ENCODE measurements around the gene SMARCC2. TPM values are rescaled to one million over a fixed set of nuclear protein-coding genes. Genes with fewer than 3 reads are reported as not detected.
"Not testable (repeated sequence)": the region's sequence is repeated elsewhere in the genome, so short reads cannot be mapped to it uniquely, and the experiment has no call there.

The SMARCC2 gene
- total and polyA plus RNA-seq, 4 experiments from 2014 or later = 27.0 to 199 (median 142) TPM

DNA sequence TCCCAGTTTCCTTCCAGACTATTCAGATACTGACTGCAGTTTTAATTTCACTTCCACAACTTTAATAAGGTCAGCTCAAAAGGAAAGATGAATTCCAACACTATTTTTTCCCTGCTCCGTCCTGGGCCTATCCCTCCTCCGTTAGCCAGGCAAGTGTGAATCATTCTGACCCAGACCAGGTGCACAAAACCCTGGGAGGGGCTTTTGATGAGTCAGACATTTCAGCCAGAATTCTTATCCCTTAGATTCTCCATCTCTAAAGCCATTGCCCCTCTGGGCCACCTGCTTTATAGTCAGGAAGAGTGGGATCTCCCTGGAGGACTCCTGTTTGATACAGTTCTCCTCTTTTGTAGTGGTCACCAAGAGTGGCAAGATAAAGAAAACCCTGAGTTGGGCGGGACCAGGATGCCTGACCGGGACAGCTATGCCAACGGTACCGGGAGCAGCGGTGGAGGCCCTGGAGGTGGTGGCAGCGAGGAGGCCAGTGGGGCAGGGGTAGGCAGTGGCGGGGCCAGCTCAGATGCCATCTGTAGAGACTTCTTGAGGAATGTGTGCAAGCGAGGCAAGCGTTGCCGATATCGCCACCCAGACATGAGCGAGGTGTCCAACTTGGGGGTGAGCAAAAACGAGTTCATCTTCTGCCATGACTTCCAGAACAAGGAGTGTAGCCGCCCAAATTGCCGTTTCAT, 69.0 kb downstream of the SMARCC2 start:
- no peaks in the 10 kb centered on the region for H3K36me3 ChIP-seq (ENCODE audit: insufficient read depth, low read length)
- Mint-ChIP-seq H3K36me3 (peaks cover 19 to 32% of the 10 kb centered on the region in 2 donors), H3K4me3 (no peak overlapping the region), H3K4me1 (peaks cover 26 to 53% (median 40%) of the 10 kb centered on the region in 4 donors), H3K27ac (peak overlapping the region in 3 of 7 donors; percentile 37 to 81 (median 60)), H3K27me3 (no peaks in the 10 kb centered on the region), H3K9me3 (no peaks in the 10 kb centered on the region)
- ChIA-PET CTCF (ENCODE audit: partially characterized antibody) (interaction anchor here (0.5 to 13.2 kb wide), 27 partner anchors 8 to 1783 kb away, joined by 3 to 264 read pairs (median 9); partner anchors contain the start of genes ANKRD52, CNPY2, COQ10A and ESYT1), POLR2A (ENCODE audit: partially characterized antibody) (interaction anchor here (0.7 to 7.6 kb wide), 11 partner anchors 8 to 344 kb away, joined by 3 to 324 read pairs (median 55); partner anchors contain the start of genes ANKRD52, ESYT1, MYL6 and PA2G4)
- H3K4me1 ChIP-seq (ENCODE audit: insufficient read depth, low read length) = peaks cover 47% of the 10 kb centered on the region
- DNase-seq = no peak
- intact Hi-C loops (cut with micrococcal nuclease) = no loop called here
- H3K27me3 ChIP-seq (ENCODE audit: insufficient read depth, low read length) = no peaks in the 10 kb centered on the region
- H3K4me3 ChIP-seq (ENCODE audit: low read length in 2 of 2) = no peak overlapping the region
- H3K27ac ChIP-seq (ENCODE audit: low read depth, low read length) = no peak overlapping the region
- H3K9me3 ChIP-seq (ENCODE audit: control insufficient read depth in 1 of 2, low read length in 2 of 2) = no peaks in the 10 kb centered on the region

DNA sequence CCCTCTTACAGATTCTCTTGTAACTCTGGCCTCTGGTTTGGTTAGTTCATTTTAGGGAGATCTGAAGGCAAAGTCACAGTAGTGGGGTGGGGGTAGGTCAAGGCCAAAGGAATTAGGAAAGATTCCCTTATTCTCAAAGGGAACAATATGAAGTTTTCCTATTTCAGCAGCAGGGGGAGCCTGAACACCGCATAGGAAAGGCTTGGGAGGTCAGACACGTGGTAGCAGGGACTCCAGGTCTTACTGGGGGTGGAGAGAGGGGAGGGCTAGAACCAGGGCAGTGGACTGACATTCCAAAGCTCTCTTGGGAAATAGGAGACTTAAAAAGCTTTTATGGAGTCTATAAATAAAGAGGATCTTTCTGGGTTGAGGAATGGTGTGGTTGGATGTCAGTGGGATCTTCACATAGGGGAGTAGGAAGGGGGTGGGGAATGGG, 69.9 kb downstream of the SMARCC2 start:
- peak overlapping the region; percentile 94 to 100 (median 99) for H3K27ac Mint-ChIP-seq
- ChIA-PET CTCF (ENCODE audit: partially characterized antibody) (interaction anchor here (0.6 to 13.2 kb wide), 33 partner anchors 9 to 381 kb away, joined by 3 to 264 read pairs (median 8); partner anchors contain the start of genes ANKRD52, CNPY2, COQ10A and ESYT1), POLR2A (ENCODE audit: partially characterized antibody) (interaction anchor here (1.0 to 7.6 kb wide), 16 partner anchors 9 to 381 kb away, joined by 3 to 324 read pairs (median 17); partner anchors contain the start of genes ANKRD52, ESYT1, MYL6 and PA2G4)
- no peak overlapping the region for H3K4me3 ChIP-seq (ENCODE audit: low read length in 2 of 2)
- peaks cover 19 to 32% of the 10 kb centered on the region in 2 donors for H3K36me3 Mint-ChIP-seq
- H3K4me3 Mint-ChIP-seq = peak overlapping the region; percentile 95 to 99 (median 98)
- no peaks in the 10 kb centered on the region for H3K9me3 ChIP-seq (ENCODE audit: control insufficient read depth in 1 of 2, low read length in 2 of 2)
- no peaks in the 10 kb centered on the region for H3K9me3 Mint-ChIP-seq
- H3K27ac ChIP-seq (ENCODE audit: low read depth, low read length) = peak overlapping the region; percentile 89
- H3K36me3 ChIP-seq (ENCODE audit: insufficient read depth, low read length) = no peaks in the 10 kb centered on the region
- H3K27me3 ChIP-seq (ENCODE audit: insufficient read depth, low read length) = no peaks in the 10 kb centered on the region
- H3K4me1 ChIP-seq (ENCODE audit: insufficient read depth, low read length) = peaks cover 40% of the 10 kb centered on the region
- intact Hi-C loops (cut with micrococcal nuclease) = loop anchor here (1.0 to 5.0 kb wide), 9 partner anchors 70 to 518 kb away; partner anchors contain the start of genes ANKRD52, NABP2, PYM1 and SMARCC2
- peaks cover 25 to 52% (median 36%) of the 10 kb centered on the region in 4 donors for H3K4me1 Mint-ChIP-seq
- DNase-seq = peak; percentile 63 to 71 (median 64)
- no peaks in the 10 kb centered on the region for H3K27me3 Mint-ChIP-seq

GRCh38 chr12:56118688-56119357, 70.5 kb downstream of the SMARCC2 start:
- Mint-ChIP-seq H3K4me3 (peak overlapping the region; percentile 95 to 99 (median 98)), H3K4me1 (peaks cover 23 to 46% (median 33%) of the 10 kb centered on the region in 4 donors), H3K9me3 (no peaks in the 10 kb centered on the region), H3K27me3 (no peaks in the 10 kb centered on the region), H3K36me3 (peaks cover 22 to 35% of the 10 kb centered on the region in 2 donors), H3K27ac (peak overlapping the region; percentile 94 to 100 (median 99))
- CTCF ChIA-PET (ENCODE audit: partially characterized antibody) = interaction anchor here (0.8 to 13.2 kb wide), 44 partner anchors 9 to 380 kb away, joined by 3 to 264 read pairs (median 6); partner anchors contain the start of genes ANKRD52, CNPY2, ESYT1 and IL23A
- peaks cover 35% of the 10 kb centered on the region for H3K4me1 ChIP-seq (ENCODE audit: insufficient read depth, low read length)
- H3K27me3 ChIP-seq (ENCODE audit: insufficient read depth, low read length) = no peaks in the 10 kb centered on the region
- no peak for DNase-seq
- POLR2A ChIA-PET (ENCODE audit: partially characterized antibody) = interaction anchor here (0.7 to 7.6 kb wide), 48 partner anchors 9 to 992 kb away, joined by 3 to 324 read pairs (median 7); partner anchors contain the start of genes ANKRD52, BAZ2A, BLOC1S1 and CNPY2
- H3K27ac ChIP-seq (ENCODE audit: low read depth, low read length) = peak overlapping the region; percentile 89
- H3K4me3 ChIP-seq (ENCODE audit: low read length in 2 of 2) = peak overlapping the region; percentile 66 to 99
- no peaks in the 10 kb centered on the region for H3K9me3 ChIP-seq (ENCODE audit: control insufficient read depth in 1 of 2, low read length in 2 of 2)
- H3K36me3 ChIP-seq (ENCODE audit: insufficient read depth, low read length) = peaks cover under 1% of the 10 kb centered on the region
- intact Hi-C loops (cut with micrococcal nuclease) = loop anchor here (1.0 to 5.0 kb wide), 17 partner anchors 7 to 518 kb away; partner anchors contain the start of genes ANKRD52, CS, MYL6B and NABP2

GRCh38 chr12:56117778-56118687, 71.2 kb downstream of the SMARCC2 start, which contains the start of gene ZC3H10:
TSS of gene ZC3H10 (plus strand) at chr12:56118266. CDS start at chr12:56120563, 2,297 bp downstream.
- Histone ChIP-seq H3K4me3 (ENCODE audit: low read length in 2 of 2) (peak within 1 kb of the TSS; percentile 99), H3K9me3 (ENCODE audit: control insufficient read depth in 1 of 2, low read length in 2 of 2) (no peaks in the 10 kb centered on the region), H3K27me3 (ENCODE audit: insufficient read depth, low read length) (no peaks in the 10 kb centered on the region), H3K4me1 (ENCODE audit: insufficient read depth, low read length) (peaks cover 34% of the 10 kb centered on the region), H3K27ac (ENCODE audit: low read depth, low read length) (peak within 1 kb of the TSS; percentile 89), H3K36me3 (ENCODE audit: insufficient read depth, low read length) (peaks cover 6% of the 10 kb centered on the region)
- Mint-ChIP-seq H3K9me3 (no peaks in the 10 kb centered on the region), H3K4me1 (peaks cover 22 to 44% (median 31%) of the 10 kb centered on the region in 4 donors), H3K4me3 (peak within 1 kb of the TSS; percentile 95 to 99 (median 98)), H3K27ac (peak within 1 kb of the TSS; percentile 94 to 100 (median 99)), H3K27me3 (no peaks in the 10 kb centered on the region), H3K36me3 (peaks cover 30 to 42% of the 10 kb centered on the region in 2 donors)
- ChIA-PET POLR2A (ENCODE audit: partially characterized antibody) (interaction anchor here (0.5 to 7.6 kb wide), 53 partner anchors 10 to 993 kb away, joined by 3 to 324 read pairs (median 6); partner anchors contain the start of genes ANKRD52, ATP5F1B, BAZ2A and BLOC1S1), CTCF (ENCODE audit: partially characterized antibody) (interaction anchor here (0.6 to 13.2 kb wide), 42 partner anchors 10 to 379 kb away, joined by 3 to 264 read pairs (median 6); partner anchors contain the start of genes ANKRD52, CNPY2, ESYT1 and IL23A)
- peak; percentile 96 to 99 (median 98) for DNase-seq
- intact Hi-C loops (cut with micrococcal nuclease) = loop anchor here (1.0 to 5.0 kb wide), 13 partner anchors 8 to 519 kb away; partner anchors contain the start of genes CS, MYL6B, PYM1 and RPS26

DNA sequence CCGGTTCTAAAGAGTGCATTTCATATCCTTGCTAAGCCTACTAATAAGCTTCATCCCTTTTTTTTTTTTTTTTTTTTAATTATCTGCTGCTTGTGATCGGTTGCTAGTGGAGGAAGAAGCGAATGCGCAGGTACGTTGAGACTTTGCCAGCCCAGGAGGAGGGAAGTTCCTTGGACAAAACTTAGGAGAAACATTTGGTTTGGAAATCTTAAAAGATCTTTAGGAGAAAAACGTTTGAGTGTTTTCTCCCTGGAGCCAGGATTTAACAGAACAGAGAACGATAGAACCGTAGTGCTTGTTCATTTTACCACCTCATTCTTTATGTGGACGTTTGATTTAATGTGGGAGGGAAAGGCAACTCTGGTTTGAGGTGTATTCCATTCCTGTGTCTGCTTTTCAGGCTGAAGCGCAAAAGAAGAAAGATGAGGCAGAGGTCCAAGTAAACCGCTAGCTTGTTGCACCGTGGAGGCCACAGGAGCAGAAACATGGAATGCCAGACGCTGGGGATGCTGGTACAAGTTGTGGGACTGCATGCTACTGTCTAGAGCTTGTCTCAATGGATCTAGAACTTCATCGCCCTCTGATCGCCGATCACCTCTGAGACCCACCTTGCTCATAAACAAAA, 72.1 kb downstream of the SMARCC2 start:
- not testable (repeated sequence) for H3K9me3 Mint-ChIP-seq; H3K9me3 ChIP-seq (ENCODE audit: control insufficient read depth in 1 of 2, low read length in 2 of 2); H3K36me3 ChIP-seq (ENCODE audit: insufficient read depth, low read length); H3K27me3 ChIP-seq (ENCODE audit: insufficient read depth, low read length); H3K27me3 Mint-ChIP-seq
- intact Hi-C loops (cut with micrococcal nuclease) = loop anchor here (5.0 kb wide), 3 partner anchors 120 to 520 kb away; partner anchors contain the start of genes PYM1 and SUOX
- Mint-ChIP-seq H3K4me1 (peaks cover 20 to 44% (median 30%) of the 10 kb centered on the region in 4 donors), H3K36me3 (peaks cover 34 to 48% of the 10 kb centered on the region in 2 donors), H3K4me3 (peak overlapping the region; percentile 95 to 99 (median 98)), H3K27ac (peak overlapping the region; percentile 94 to 100 (median 99))
- POLR2A ChIA-PET (ENCODE audit: partially characterized antibody) = interaction anchor here (0.5 to 7.6 kb wide), 41 partner anchors 11 to 608 kb away, joined by 3 to 324 read pairs (median 7); partner anchors contain the start of genes ATP5F1B, BAZ2A, BLOC1S1 and CS
- peaks cover 34% of the 10 kb centered on the region for H3K4me1 ChIP-seq (ENCODE audit: insufficient read depth, low read length)
- peak overlapping the region; percentile 99 for H3K4me3 ChIP-seq (ENCODE audit: low read length in 2 of 2)
- CTCF ChIA-PET (ENCODE audit: partially characterized antibody) = interaction anchor here (0.9 to 13.2 kb wide), 15 partner anchors 11 to 379 kb away, joined by 3 to 264 read pairs (median 10); partner anchors contain the start of genes ESYT1, PA2G4, RNF41 and SMARCC2
- peak overlapping the region; percentile 89 for H3K27ac ChIP-seq (ENCODE audit: low read depth, low read length)
- DNase-seq = peak in 2 of 5 donors; percentile 13 to 24
